Measurements from ENCODE around the gene NDOR1.
A peak's percentile ranks its signal among the peaks of the same experiment; 100 is the strongest.
"Not testable (repeated sequence)": the region's sequence is repeated elsewhere in the genome, so short reads cannot be mapped to it uniquely, and the experiment has no call there.

The NDOR1 gene

GRCh38 chr9:137237759-137238726, 32.5 kb downstream of the NDOR1 start:
- peak overlapping the region; percentile 100 for H2AK5ac ChIP-seq (ENCODE audit: low read depth, low read length)
- H2BK12ac ChIP-seq (ENCODE audit: low read length), result no peak overlapping the region
- DNase-seq (ENCODE audit: low spot score), result no peak
- H4K8ac ChIP-seq (ENCODE audit: low read depth, low read length), result peak overlapping the region; percentile 52
- no peak overlapping the region for H2AFZ ChIP-seq (ENCODE audit: low read length)
- no CpG with 5 or more reads among the region's 13 CpGs for WGBS, 2 donors (ENCODE audit: extremely low coverage in 2 of 2, insufficient read length in 2 of 2, insufficient replicate concordance in 1 of 2)
- no peak overlapping the region for H3K4ac ChIP-seq (ENCODE audit: low read length)
- no peak overlapping the region for H4K91ac ChIP-seq (ENCODE audit: low read depth, low read length, poor library complexity)
- peak overlapping the region; percentile 38 for H3K9ac ChIP-seq (ENCODE audit: low read depth, low read length, poor library complexity)
- H3K18ac ChIP-seq (ENCODE audit: low read length), result no peak overlapping the region
- peak overlapping the region; percentile 89 for H3K23ac ChIP-seq (ENCODE audit: low read depth, low read length, poor library complexity)
- H3K27ac ChIP-seq (replicated peaks; ENCODE audit: low read length), result no peak overlapping the region
- no peak overlapping the region for H2BK120ac ChIP-seq (ENCODE audit: low read depth, low read length)
- H2BK5ac ChIP-seq (ENCODE audit: low read length), result no peak overlapping the region
- H3K27me3 ChIP-seq (ENCODE audit: control insufficient read depth in 3 of 3, insufficient read depth in 3 of 3, low read depth in 1 of 3, low read length in 3 of 3), result no peaks in the 10 kb centered on the region
- H3K9me3 ChIP-seq (replicated peaks in 1 of 2; ENCODE audit: control insufficient read depth in 2 of 2, insufficient read depth in 1 of 2, low read depth in 1 of 2, low read length in 2 of 2), result no peaks in the 10 kb centered on the region
- no peak overlapping the region for H3K14ac ChIP-seq (ENCODE audit: low read length)
- H3K79me1 ChIP-seq (ENCODE audit: low read depth, low read length), result peaks cover 24% of the 10 kb centered on the region
- peaks cover 11 to 19% of the 10 kb centered on the region in 2 donors for H3K36me3 ChIP-seq (replicated peaks in 1 of 2; ENCODE audit: control insufficient read depth in 2 of 2, insufficient read depth in 2 of 2, low read length in 2 of 2)
- H3K4me1 ChIP-seq (ENCODE audit: control insufficient read depth in 2 of 2, insufficient read depth in 1 of 2, low read depth in 1 of 2, low read length in 2 of 2), result peaks cover 23 to 24% of the 10 kb centered on the region in 2 donors
- peak overlapping the region; percentile 43 for H2BK15ac ChIP-seq (ENCODE audit: low read length)
- no peak overlapping the region for H3K4me3 ChIP-seq (ENCODE audit: low read length in 2 of 2)
- H3K4me2 ChIP-seq (ENCODE audit: insufficient read depth, low read length, poor library complexity, severe bottlenecking), result no peak overlapping the region

GRCh38 chr9:137239541-137240200, 34.2 kb downstream of the NDOR1 start:
- peaks cover 19 to 32% of the 10 kb centered on the region in 2 donors for H3K36me3 ChIP-seq (replicated peaks in 1 of 2; ENCODE audit: control insufficient read depth in 2 of 2, insufficient read depth in 2 of 2, low read length in 2 of 2)
- peak overlapping the region; percentile 73 for H3K4me2 ChIP-seq (ENCODE audit: insufficient read depth, low read length, poor library complexity, severe bottlenecking)
- DNase-seq (ENCODE audit: low spot score); H3K27me3 ChIP-seq (ENCODE audit: control insufficient read depth in 3 of 3, insufficient read depth in 3 of 3, low read depth in 1 of 3, low read length in 3 of 3); H4K8ac ChIP-seq (ENCODE audit: low read depth, low read length); H2BK12ac ChIP-seq (ENCODE audit: low read length); H3K23ac ChIP-seq (ENCODE audit: low read depth, low read length, poor library complexity); H2AK5ac ChIP-seq (ENCODE audit: low read depth, low read length); H2BK5ac ChIP-seq (ENCODE audit: low read length); H2BK120ac ChIP-seq (ENCODE audit: low read depth, low read length); H4K91ac ChIP-seq (ENCODE audit: low read depth, low read length, poor library complexity); H3K4ac ChIP-seq (ENCODE audit: low read length); H3K14ac ChIP-seq (ENCODE audit: low read length); H2BK15ac ChIP-seq (ENCODE audit: low read length); H3K18ac ChIP-seq (ENCODE audit: low read length); H3K9me3 ChIP-seq (replicated peaks in 1 of 2; ENCODE audit: control insufficient read depth in 2 of 2, insufficient read depth in 1 of 2, low read depth in 1 of 2, low read length in 2 of 2); H3K9ac ChIP-seq (ENCODE audit: low read depth, low read length, poor library complexity): not testable (repeated sequence)
- H3K79me1 ChIP-seq (ENCODE audit: low read depth, low read length), result peaks cover 29% of the 10 kb centered on the region
- H3K27ac ChIP-seq (replicated peaks; ENCODE audit: low read length), result peak overlapping the region; percentile 100
- H3K4me3 ChIP-seq (ENCODE audit: low read length in 2 of 2), result peak overlapping the region; percentile 67 to 93
- peaks cover 26 to 29% of the 10 kb centered on the region in 2 donors for H3K4me1 ChIP-seq (ENCODE audit: control insufficient read depth in 2 of 2, insufficient read depth in 1 of 2, low read depth in 1 of 2, low read length in 2 of 2)
- peak overlapping the region; percentile 89 for H2AFZ ChIP-seq (ENCODE audit: low read length)
- no CpG with 5 or more reads among the region's 27 CpGs for WGBS, 2 donors (ENCODE audit: extremely low coverage in 2 of 2, insufficient read length in 2 of 2, insufficient replicate concordance in 1 of 2)

DNA sequence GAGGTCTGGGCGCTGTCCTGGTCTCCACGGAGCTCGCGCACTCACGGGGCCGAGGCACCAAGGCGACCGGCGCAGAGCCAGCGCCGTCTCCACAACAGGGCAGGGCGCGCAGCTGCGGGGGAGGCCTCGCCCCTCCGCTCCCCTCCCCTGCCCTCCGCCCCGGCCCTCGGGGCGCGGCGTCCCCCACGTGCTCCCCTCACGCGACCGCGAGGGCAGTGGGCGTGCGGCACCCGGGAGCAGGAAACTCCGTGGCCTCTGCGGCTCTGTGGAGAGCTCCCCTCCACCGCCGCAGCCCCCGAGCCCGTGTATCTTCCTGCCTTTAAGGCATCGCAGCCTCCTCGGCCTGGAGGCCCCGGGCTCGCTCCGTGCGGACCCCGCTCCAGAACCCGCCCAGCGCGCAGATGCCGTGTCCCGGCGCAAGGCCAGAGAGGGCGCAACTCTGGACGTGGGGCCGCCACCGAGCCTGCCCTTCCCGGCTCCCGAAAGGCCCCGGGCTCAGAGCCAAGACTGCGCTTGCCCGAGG, 34.9 kb downstream of the NDOR1 start:
- H2BK120ac ChIP-seq (ENCODE audit: low read depth, low read length), result no peak overlapping the region
- peak overlapping the region; percentile 89 for H2AFZ ChIP-seq (ENCODE audit: low read length)
- peak overlapping the region; percentile 96 for H2BK15ac ChIP-seq (ENCODE audit: low read length)
- H2AK5ac ChIP-seq (ENCODE audit: low read depth, low read length), result peak overlapping the region; percentile 96
- no peak overlapping the region for H3K4ac ChIP-seq (ENCODE audit: low read length)
- no peaks in the 10 kb centered on the region for H3K9me3 ChIP-seq (replicated peaks in 1 of 2; ENCODE audit: control insufficient read depth in 2 of 2, insufficient read depth in 1 of 2, low read depth in 1 of 2, low read length in 2 of 2)
- peaks cover 29% of the 10 kb centered on the region for H3K79me1 ChIP-seq (ENCODE audit: low read depth, low read length)
- peaks cover 26 to 29% of the 10 kb centered on the region in 2 donors for H3K4me1 ChIP-seq (ENCODE audit: control insufficient read depth in 2 of 2, insufficient read depth in 1 of 2, low read depth in 1 of 2, low read length in 2 of 2)
- peak overlapping the region; percentile 100 for H3K9ac ChIP-seq (ENCODE audit: low read depth, low read length, poor library complexity)
- peak overlapping the region; percentile 100 for H3K23ac ChIP-seq (ENCODE audit: low read depth, low read length, poor library complexity)
- H2BK12ac ChIP-seq (ENCODE audit: low read length), result peak overlapping the region; percentile 73
- peak overlapping the region; percentile 100 for H3K27ac ChIP-seq (replicated peaks; ENCODE audit: low read length)
- no peaks in the 10 kb centered on the region for H3K27me3 ChIP-seq (ENCODE audit: control insufficient read depth in 3 of 3, insufficient read depth in 3 of 3, low read depth in 1 of 3, low read length in 3 of 3)
- peak overlapping the region; percentile 84 for H2BK5ac ChIP-seq (ENCODE audit: low read length)
- H3K36me3 ChIP-seq (replicated peaks in 1 of 2; ENCODE audit: control insufficient read depth in 2 of 2, insufficient read depth in 2 of 2, low read length in 2 of 2), result peaks cover 19 to 32% of the 10 kb centered on the region in 2 donors
- no peak for DNase-seq (ENCODE audit: low spot score)
- H3K4me2 ChIP-seq (ENCODE audit: insufficient read depth, low read length, poor library complexity, severe bottlenecking), result peak overlapping the region; percentile 73
- H4K91ac ChIP-seq (ENCODE audit: low read depth, low read length, poor library complexity), result no peak overlapping the region
- no peak overlapping the region for H4K8ac ChIP-seq (ENCODE audit: low read depth, low read length)
- peak overlapping the region; percentile 67 to 93 for H3K4me3 ChIP-seq (ENCODE audit: low read length in 2 of 2)
- WGBS, 2 donors (ENCODE audit: extremely low coverage in 2 of 2, insufficient read length in 2 of 2, insufficient replicate concordance in 1 of 2), result no CpG with 5 or more reads among the region's 58 CpGs
- H3K18ac ChIP-seq (ENCODE audit: low read length), result peak overlapping the region; percentile 97
- peak overlapping the region; percentile 77 for H3K14ac ChIP-seq (ENCODE audit: low read length)

All from neuronal stem cell (in vitro differentiated cells).